HCT116 (cell line): ENCODE measurements around the gene CAMKK2. TPM values are rescaled to one million over a fixed set of nuclear protein-coding genes. Genes with fewer than 3 reads are reported as not detected.

Experiments used
- ATAC-seq: fragments of 200-7000 bp; cut with Tn5 transposase; 2 replicates; pipeline ENCODE4 v1.9.1; 2020; ENCODE audit warnings: mild to moderate bottlenecking, moderate library complexity
- BruUV-seq: library from RNA; stranded (reverse); fragments of 400-500 nt; replicated peaks from 2 replicates; lab custom pipeline; 2021; lab: Mats Ljungman, UMichigan
- CTCF ChIA-PET: fragments of 300-600 bp; sonication (Branson Sonifier 250); formaldehyde crosslinking; loops from one replicate; lab custom pipeline; 2021; ENCODE audit warnings: antibody characterized with exemption; lab: Charles Lee
- POLR2A ChIA-PET: fragments of 300-600, 350-600 bp; sonication (Branson Sonifier 250); formaldehyde crosslinking; loops from one replicate; lab custom pipeline; 2021; ENCODE audit warnings: antibody characterized with exemption; lab: Charles Lee
- RAD21 ChIA-PET, 2 experiments: fragments of 300-600 bp; sonication (Branson Sonifier 250); formaldehyde crosslinking; loops; one replicate each; lab custom pipeline; 2023; ENCODE audit warnings: low total read pairs in 2 of 2; ENCODE audit not compliant: uncharacterized antibody in 2 of 2, unreplicated experiment in 2 of 2, low non-redundant PET in 1 of 2; lab: Charles Lee
- DNase-seq: peaks from one replicate; pipeline ENCODE4 v3.0.0-alpha.2; 2010; ENCODE audit warnings: low read depth, low spot score
- H2AFZ ChIP-seq: fragments of 200-600 bp; shearing (Covaris generic), sonication (generic); 2 replicates; pipeline ENCODE4 v1.6.1; 2017; ENCODE audit warnings: low read depth, mixed run types, mixed read lengths, antibody characterized with exemption, low read length; ENCODE audit not compliant: poor library complexity, severe bottlenecking
- H3K27ac ChIP-seq: 2 replicates; pipeline ENCODE4 v1.5.1; 2012; ENCODE audit warnings: low read depth, low read length
- H3K27me3 ChIP-seq: fragments of 200-600 bp; sonication (generic); 2 replicates; pipeline ENCODE4 v1.6.1; 2016; ENCODE audit warnings: mixed run types, low read length, mixed read lengths; ENCODE audit not compliant: insufficient read depth
- H3K36me3 ChIP-seq, 2 experiments: fragments of 200-500 bp in 1 of 2; fragments of 200-600 bp in 1 of 2; sonication (Bioruptor generic) in 1 of 2; sonication (generic) in 1 of 2; 2 replicates each; pipeline versions ENCODE4 v1.5.1 to v1.6.1; 2014 to 2016; ENCODE audit warnings: low read length in 2 of 2, inconsistent platforms in 1 of 2, mixed read lengths in 1 of 2, mixed run types in 1 of 2; ENCODE audit not compliant: insufficient read depth in 2 of 2, control insufficient read depth in 1 of 2
- H3K4me1 ChIP-seq, 2 experiments: fragments of 200-600 bp in 1 of 2; sonication (generic) in 1 of 2; 2 replicates each; pipeline versions ENCODE4 v1.5.1 to v1.6.1; 2012 to 2017; ENCODE audit warnings: low read length in 2 of 2, inconsistent platforms in 1 of 2, mild to moderate bottlenecking in 1 of 2, mixed read lengths in 1 of 2, mixed run types in 1 of 2, moderate library complexity in 1 of 2; ENCODE audit not compliant: insufficient read depth in 2 of 2, control insufficient read depth in 1 of 2
- H3K4me2 ChIP-seq: fragments of 200-600 bp; sonication (generic); 2 replicates; pipeline ENCODE4 v1.6.1; 2017; ENCODE audit warnings: mixed run types, low read length, mixed read lengths
- H3K4me3 ChIP-seq, 2 experiments: fragments of 200-600 bp in 1 of 2; sonication (generic) in 1 of 2; replicated peaks in 1 of 2; 2 replicates each; pipeline ENCODE4 v1.5.1; 2011 to 2016; ENCODE audit warnings: low read length in 2 of 2, control low read depth in 1 of 2, low read depth in 1 of 2, mild to moderate bottlenecking in 1 of 2, mixed read lengths in 1 of 2, mixed run types in 1 of 2
- H3K79me2 ChIP-seq: fragments of 200-600 bp; sonication (generic); 2 replicates; pipeline ENCODE4 v1.6.1; 2017; ENCODE audit warnings: mild to moderate bottlenecking, mixed run types, low read length, moderate library complexity, mixed read lengths; ENCODE audit not compliant: insufficient read depth
- H3K9ac ChIP-seq: fragments of 200-600 bp; sonication (generic); 2 replicates; pipeline ENCODE4 v1.6.1; 2016; ENCODE audit warnings: low read length, mixed read lengths
- H3K9me2 ChIP-seq: fragments of 200-600 bp; sonication (generic), shearing (Covaris generic); 2 replicates; pipeline ENCODE4 v1.6.1; 2017; ENCODE audit warnings: mixed run types, mild to moderate bottlenecking, moderate library complexity; ENCODE audit not compliant: insufficient read depth
- H3K9me3 ChIP-seq, 2 experiments: fragments of 200-500 bp in 1 of 2; fragments of 200-600 bp in 1 of 2; sonication (Bioruptor generic) in 1 of 2; sonication (generic) in 1 of 2; 2 replicates each; pipeline ENCODE4 v1.6.1; 2014 to 2017; ENCODE audit warnings: low read length in 2 of 2, mixed read lengths in 2 of 2, inconsistent platforms in 1 of 2, low read depth in 1 of 2, mild to moderate bottlenecking in 1 of 2, mixed run types in 1 of 2, moderate library complexity in 1 of 2; ENCODE audit not compliant: control insufficient read depth in 1 of 2, insufficient read depth in 1 of 2
- H4K20me1 ChIP-seq: fragments of 200-600 bp; sonication (generic), shearing (Covaris generic); 2 replicates; pipeline ENCODE4 v1.6.1; 2017; ENCODE audit warnings: mixed run types, mild to moderate bottlenecking, moderate library complexity; ENCODE audit not compliant: insufficient read depth
- CBX3 ChIP-seq: IDR thresholded peaks from 2 replicates; pipeline ENCODE4 v1.6.1; 2012; ENCODE audit warnings: low read depth
- CEBPB ChIP-seq: IDR thresholded peaks from 2 replicates; pipeline ENCODE4 v1.6.1; 2012; ENCODE audit warnings: low read depth
- EGR1 ChIP-seq: IDR thresholded peaks from 2 replicates; pipeline ENCODE4 v1.6.1; 2012; ENCODE audit warnings: low read depth
- ELF1 ChIP-seq: IDR thresholded peaks from 2 replicates; pipeline ENCODE4 v1.6.1; 2012; ENCODE audit warnings: low read depth, borderline replicate concordance
- EZH2 ChIP-seq: fragments of 200-600 bp; sonication (generic); IDR thresholded peaks from 2 replicates; pipeline ENCODE4 v1.6.1; 2017; ENCODE audit warnings: antibody characterized with exemption, mixed run types
- JUND ChIP-seq: IDR thresholded peaks from 2 replicates; pipeline ENCODE4 v1.6.1; 2012
- POLR2A ChIP-seq: IDR thresholded peaks from 2 replicates; pipeline ENCODE4 v1.7.0; 2011; ENCODE audit warnings: borderline replicate concordance; ENCODE audit not compliant: insufficient read depth, insufficient read length; ENCODE audit errors: extremely low read depth
- POLR2AphosphoS5 ChIP-seq: IDR thresholded peaks from 2 replicates; pipeline ENCODE4 v1.6.1; 2011; ENCODE audit warnings: mild to moderate bottlenecking, low read depth, low read length, moderate library complexity
- RAD21 ChIP-seq: IDR thresholded peaks from 2 replicates; pipeline ENCODE4 v1.6.1; 2012; ENCODE audit warnings: low read depth, mild to moderate bottlenecking
- SIN3A ChIP-seq: IDR thresholded peaks from 2 replicates; pipeline ENCODE4 v1.6.1; 2012; ENCODE audit warnings: low read depth
- SP1 ChIP-seq: IDR thresholded peaks from 2 replicates; pipeline ENCODE4 v1.6.1; 2012; ENCODE audit warnings: low read depth
- TCF7L2 ChIP-seq: IDR thresholded peaks from 2 replicates; pipeline ENCODE4 v1.7.0; 2011; ENCODE audit warnings: borderline replicate concordance, inconsistent platforms; ENCODE audit not compliant: insufficient read depth, insufficient read length; ENCODE audit errors: extremely low read depth
- ZFX ChIP-seq: fragments of 450-650 bp; IDR thresholded peaks from 2 replicates; pipeline ENCODE4 v1.6.1; 2017
- ZNF274 ChIP-seq: fragments of 200-500 bp; sonication (Bioruptor generic); IDR thresholded peaks from 2 replicates; pipeline ENCODE4 v1.6.1; 2014; ENCODE audit warnings: mild to moderate bottlenecking, low read depth, low read length, inconsistent platforms
- intact Hi-C: fragments of 100-400 bp; cut with micrococcal nuclease; formaldehyde crosslinking; loops from 2 replicates; pipeline ENCODE4 v1.10.0; 2022
- total RNA-seq: library from RNA; stranded (reverse); gene quantifications from one replicate; pipeline ENCODE4 v1.2.1, GENCODE V29; 2021; ENCODE audit not compliant: unreplicated experiment
- TF ChIP-seq, protein P1 (sequence below): IDR thresholded peaks from 2 replicates; pipeline ENCODE4 v1.6.1; 2012; ENCODE audit warnings: low read depth
- TF ChIP-seq, protein P2 (sequence below): IDR thresholded peaks from 2 replicates; pipeline ENCODE4 v1.6.1; 2011; ENCODE audit warnings: mild to moderate bottlenecking, low read length, moderate library complexity; ENCODE audit not compliant: insufficient replicate concordance; ENCODE audit errors: extremely low read depth
- TF ChIP-seq, protein P3 (sequence below): IDR thresholded peaks from 2 replicates; pipeline ENCODE4 v1.6.1; 2012
- TF ChIP-seq, protein P4 (sequence below): IDR thresholded peaks from 2 replicates; pipeline ENCODE4 v1.6.1; 2012

CAMKK2 gene
- total RNA-seq, 1 experiment from 2014 or later, result 33.8 TPM

DNA sequence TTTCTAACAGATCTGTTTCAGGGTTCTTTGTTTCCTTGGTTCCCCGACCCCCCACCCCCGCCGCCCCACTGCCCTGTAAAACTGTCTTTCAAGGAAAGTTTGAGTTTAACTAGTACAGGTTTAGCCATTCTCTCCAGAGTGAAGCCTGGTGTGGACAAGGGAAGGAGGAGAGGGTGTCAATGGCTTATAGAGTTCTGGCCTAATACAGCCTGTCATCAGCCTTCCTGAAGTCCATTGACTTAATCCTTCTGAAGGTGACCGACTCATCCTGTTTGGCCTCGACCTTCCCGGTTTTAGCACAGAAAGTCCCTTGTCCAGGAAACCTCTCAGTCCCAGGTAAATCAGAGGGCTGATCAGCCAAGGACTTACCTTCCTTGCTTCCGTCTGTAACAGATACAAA is 97.6 kb downstream of the CAMKK2 start:
- no peaks in the 10 kb centered on the region for H3K9me3 ChIP-seq
- ATAC-seq (no peak), DNase-seq (no peak)
- ChIA-PET RAD21 (no interaction called here), POLR2A (no interaction called here), CTCF (no interaction called here)
- no peaks in the 10 kb centered on the region for H3K4me1 ChIP-seq
- H3K79me2 ChIP-seq, result no peaks in the 10 kb centered on the region
- no TSS peak for BruUV-seq
- no peak overlapping the region for H3K27ac ChIP-seq
- H3K4me2 ChIP-seq, result no peak overlapping the region
- no peaks in the 10 kb centered on the region for H3K36me3 ChIP-seq
- TF ChIP-seq EGR1 (no peak), ZFX (no peak)
- TF ChIP-seq, protein P1, sequence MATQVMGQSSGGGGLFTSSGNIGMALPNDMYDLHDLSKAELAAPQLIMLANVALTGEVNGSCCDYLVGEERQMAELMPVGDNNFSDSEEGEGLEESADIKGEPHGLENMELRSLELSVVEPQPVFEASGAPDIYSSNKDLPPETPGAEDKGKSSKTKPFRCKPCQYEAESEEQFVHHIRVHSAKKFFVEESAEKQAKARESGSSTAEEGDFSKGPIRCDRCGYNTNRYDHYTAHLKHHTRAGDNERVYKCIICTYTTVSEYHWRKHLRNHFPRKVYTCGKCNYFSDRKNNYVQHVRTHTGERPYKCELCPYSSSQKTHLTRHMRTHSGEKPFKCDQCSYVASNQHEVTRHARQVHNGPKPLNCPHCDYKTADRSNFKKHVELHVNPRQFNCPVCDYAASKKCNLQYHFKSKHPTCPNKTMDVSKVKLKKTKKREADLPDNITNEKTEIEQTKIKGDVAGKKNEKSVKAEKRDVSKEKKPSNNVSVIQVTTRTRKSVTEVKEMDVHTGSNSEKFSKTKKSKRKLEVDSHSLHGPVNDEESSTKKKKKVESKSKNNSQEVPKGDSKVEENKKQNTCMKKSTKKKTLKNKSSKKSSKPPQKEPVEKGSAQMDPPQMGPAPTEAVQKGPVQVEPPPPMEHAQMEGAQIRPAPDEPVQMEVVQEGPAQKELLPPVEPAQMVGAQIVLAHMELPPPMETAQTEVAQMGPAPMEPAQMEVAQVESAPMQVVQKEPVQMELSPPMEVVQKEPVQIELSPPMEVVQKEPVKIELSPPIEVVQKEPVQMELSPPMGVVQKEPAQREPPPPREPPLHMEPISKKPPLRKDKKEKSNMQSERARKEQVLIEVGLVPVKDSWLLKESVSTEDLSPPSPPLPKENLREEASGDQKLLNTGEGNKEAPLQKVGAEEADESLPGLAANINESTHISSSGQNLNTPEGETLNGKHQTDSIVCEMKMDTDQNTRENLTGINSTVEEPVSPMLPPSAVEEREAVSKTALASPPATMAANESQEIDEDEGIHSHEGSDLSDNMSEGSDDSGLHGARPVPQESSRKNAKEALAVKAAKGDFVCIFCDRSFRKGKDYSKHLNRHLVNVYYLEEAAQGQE, result no peak
- TF ChIP-seq, all 23 proteins: peak for 0
- Histone ChIP-seq H2AFZ (no peak overlapping the region), H3K27me3 (no peaks in the 10 kb centered on the region), H3K9me2 (no peaks in the 10 kb centered on the region), H4K20me1 (no peaks in the 10 kb centered on the region), H3K9ac (no peak overlapping the region), H3K4me3 (no peak overlapping the region)
- intact Hi-C loops, result no loop called here

DNA sequence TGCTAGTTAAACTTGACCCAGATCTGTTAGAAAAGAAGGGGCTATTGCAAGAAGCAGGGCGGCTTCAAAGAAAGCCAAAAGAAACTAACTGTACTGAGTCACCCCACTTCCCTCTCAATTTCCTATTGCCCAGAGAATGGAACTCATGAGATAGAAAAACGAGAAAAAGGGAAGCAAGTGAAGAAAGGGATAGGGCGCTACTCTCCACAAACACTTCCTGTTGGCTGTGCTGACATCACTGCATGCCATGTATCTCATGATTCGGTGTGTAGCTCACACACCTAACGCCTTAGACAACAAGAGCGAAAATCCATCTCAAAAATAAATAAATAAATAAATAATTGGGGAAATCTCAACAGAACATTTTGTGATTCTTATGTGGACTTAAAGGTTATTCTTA is 99.6 kb downstream of the CAMKK2 start:
- no peak overlapping the region for H3K4me3 ChIP-seq
- no peak overlapping the region for H3K27ac ChIP-seq
- CTCF ChIA-PET, result no interaction called here
- no peaks in the 10 kb centered on the region for H3K9me3 ChIP-seq
- no peaks in the 10 kb centered on the region for H3K36me3 ChIP-seq
- no TSS peak for BruUV-seq
- H2AFZ ChIP-seq, result no peak overlapping the region
- no peaks in the 10 kb centered on the region for H3K79me2 ChIP-seq
- RAD21 ChIA-PET, result no interaction called here
- no peaks in the 10 kb centered on the region for H3K9me2 ChIP-seq
- POLR2A ChIA-PET, result no interaction called here
- no peak for ATAC-seq
- H3K4me1 ChIP-seq, result no peaks in the 10 kb centered on the region
- intact Hi-C loops, result no loop called here
- H3K4me2 ChIP-seq, result no peak overlapping the region
- H4K20me1 ChIP-seq, result no peaks in the 10 kb centered on the region
- no peak for DNase-seq
- H3K27me3 ChIP-seq, result no peaks in the 10 kb centered on the region
- no peak overlapping the region for H3K9ac ChIP-seq
- TF ChIP-seq, protein P2, sequence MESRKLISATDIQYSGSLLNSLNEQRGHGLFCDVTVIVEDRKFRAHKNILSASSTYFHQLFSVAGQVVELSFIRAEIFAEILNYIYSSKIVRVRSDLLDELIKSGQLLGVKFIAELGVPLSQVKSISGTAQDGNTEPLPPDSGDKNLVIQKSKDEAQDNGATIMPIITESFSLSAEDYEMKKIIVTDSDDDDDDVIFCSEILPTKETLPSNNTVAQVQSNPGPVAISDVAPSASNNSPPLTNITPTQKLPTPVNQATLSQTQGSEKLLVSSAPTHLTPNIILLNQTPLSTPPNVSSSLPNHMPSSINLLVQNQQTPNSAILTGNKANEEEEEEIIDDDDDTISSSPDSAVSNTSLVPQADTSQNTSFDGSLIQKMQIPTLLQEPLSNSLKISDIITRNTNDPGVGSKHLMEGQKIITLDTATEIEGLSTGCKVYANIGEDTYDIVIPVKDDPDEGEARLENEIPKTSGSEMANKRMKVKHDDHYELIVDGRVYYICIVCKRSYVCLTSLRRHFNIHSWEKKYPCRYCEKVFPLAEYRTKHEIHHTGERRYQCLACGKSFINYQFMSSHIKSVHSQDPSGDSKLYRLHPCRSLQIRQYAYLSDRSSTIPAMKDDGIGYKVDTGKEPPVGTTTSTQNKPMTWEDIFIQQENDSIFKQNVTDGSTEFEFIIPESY, result no peak
- TF ChIP-seq POLR2A (no peak), SIN3A (no peak), EGR1 (no peak), EZH2 (no peak), SP1 (no peak), RAD21 (no peak), JUND (no peak), ELF1 (no peak), ZNF274 (no peak), POLR2AphosphoS5 (no peak), TCF7L2 (no peak), CBX3 (no peak), CEBPB (no peak)
- TF ChIP-seq, protein P3, sequence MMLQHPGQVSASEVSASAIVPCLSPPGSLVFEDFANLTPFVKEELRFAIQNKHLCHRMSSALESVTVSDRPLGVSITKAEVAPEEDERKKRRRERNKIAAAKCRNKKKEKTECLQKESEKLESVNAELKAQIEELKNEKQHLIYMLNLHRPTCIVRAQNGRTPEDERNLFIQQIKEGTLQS, result no peak
- TF ChIP-seq, protein P4, sequence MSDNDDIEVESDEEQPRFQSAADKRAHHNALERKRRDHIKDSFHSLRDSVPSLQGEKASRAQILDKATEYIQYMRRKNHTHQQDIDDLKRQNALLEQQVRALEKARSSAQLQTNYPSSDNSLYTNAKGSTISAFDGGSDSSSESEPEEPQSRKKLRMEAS, result no peak
